ENCODE measurements around the gene ABCC4.

DNA sequence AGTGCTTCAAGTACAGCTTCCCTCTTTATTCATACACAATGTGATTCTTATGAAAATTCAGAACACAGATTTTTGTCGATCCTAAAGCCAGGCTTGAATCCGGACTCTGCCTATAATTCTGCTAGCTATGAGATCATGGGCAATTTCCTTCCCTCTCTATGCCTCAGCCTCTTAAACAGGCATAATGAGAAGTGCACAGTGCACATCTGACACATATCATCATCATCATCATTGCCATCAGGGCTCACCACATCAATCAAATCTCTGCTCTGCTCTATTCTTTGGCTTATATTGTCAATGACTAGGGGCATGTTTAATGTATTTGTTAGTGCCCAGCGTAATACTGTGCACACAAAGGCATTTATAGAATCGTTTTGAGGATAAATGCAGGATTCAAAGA lies 269.1 kb downstream of the ABCC4 start:
- TF ChIP-seq POLR2A (IDR thresholded peaks at IDR 0.05): no peak
- TF ChIP-seq, protein P1, sequence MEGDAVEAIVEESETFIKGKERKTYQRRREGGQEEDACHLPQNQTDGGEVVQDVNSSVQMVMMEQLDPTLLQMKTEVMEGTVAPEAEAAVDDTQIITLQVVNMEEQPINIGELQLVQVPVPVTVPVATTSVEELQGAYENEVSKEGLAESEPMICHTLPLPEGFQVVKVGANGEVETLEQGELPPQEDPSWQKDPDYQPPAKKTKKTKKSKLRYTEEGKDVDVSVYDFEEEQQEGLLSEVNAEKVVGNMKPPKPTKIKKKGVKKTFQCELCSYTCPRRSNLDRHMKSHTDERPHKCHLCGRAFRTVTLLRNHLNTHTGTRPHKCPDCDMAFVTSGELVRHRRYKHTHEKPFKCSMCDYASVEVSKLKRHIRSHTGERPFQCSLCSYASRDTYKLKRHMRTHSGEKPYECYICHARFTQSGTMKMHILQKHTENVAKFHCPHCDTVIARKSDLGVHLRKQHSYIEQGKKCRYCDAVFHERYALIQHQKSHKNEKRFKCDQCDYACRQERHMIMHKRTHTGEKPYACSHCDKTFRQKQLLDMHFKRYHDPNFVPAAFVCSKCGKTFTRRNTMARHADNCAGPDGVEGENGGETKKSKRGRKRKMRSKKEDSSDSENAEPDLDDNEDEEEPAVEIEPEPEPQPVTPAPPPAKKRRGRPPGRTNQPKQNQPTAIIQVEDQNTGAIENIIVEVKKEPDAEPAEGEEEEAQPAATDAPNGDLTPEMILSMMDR (IDR thresholded peaks at IDR 0.05 in 8 of 11, conservative IDR thresholded peaks at IDR 0.05 in 3 of 11): no peak

Data from spleen (tissue), 7 donors.